ENCODE results near the gene PSAP.
A peak's percentile ranks its signal among the peaks of the same experiment; 100 is the strongest.

PSAP gene

DNA sequence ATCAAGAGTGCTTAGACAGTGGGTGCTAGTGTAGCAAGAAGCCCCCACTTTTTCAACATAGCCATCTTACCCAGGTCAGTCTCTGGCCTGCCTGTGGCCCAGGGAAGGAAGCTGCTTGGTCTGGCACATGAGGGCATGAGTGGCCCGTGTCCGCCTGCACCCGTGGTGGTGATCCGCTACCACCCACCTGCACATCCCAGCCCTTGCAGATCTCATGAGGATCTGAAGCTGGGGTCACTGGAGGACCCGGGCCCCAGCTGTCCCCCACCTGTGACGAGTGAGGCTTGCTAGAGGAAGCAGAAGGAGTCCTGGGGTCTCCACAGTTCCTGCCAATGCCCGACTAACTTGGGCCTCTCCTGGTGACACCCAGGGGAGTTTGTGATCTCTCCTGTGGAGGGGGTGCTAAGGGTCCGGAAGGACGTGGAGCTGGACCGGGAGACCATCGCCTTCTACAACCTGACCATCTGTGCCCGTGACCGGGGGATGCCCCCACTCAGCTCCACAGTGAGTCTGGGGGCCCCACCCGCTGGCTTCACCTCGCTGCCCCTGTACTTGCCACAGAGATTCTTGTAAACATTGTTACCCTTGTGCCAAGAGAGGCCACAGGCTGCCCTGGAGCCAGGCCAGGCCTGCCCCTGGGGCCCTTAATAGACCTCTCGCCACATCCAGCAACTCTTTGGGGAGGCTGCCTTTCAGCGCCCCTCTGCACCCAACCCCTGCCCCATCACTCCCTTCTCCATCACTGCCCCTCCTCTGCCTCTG, 67.0 kb downstream of the PSAP start:
- no peak for DNase-seq (ENCODE audit: low spot score)

GRCh38 chr10:71782917-71783490, 68.0 kb downstream of the PSAP start:
- no peak for DNase-seq (ENCODE audit: low spot score)

DNA sequence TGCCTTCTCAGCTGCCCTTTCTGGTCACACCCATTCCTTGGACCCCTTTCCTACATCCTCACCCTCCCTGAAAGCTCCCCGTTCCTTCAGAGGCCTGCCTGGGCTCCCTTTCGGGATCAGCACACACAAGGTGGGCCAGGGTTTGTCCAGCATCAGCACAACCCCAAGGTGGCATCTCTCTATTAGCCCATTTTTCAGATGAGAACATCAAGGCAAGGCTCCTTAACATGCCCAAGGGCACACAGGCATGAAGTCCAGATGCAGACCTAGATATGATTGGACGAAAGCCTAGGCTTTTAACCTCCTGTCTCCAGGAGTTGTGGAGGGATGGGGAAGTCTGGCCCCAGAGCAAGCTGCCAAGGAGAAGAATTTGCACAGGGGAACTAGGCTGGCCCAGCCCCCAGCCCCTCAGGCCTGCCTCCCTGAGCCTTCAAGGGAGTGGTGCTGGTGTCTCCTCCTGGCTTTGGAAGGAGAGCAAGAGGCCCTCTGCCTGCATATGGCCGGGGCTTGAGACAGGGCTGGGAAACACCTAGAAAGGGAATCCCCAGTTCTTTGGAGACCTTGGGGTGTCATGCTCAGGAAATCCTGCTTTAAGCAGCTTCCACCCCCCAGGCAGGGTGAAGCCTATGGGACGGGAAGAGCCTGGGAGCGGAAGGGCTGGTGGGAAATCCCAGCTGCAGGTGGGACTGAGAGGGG, 68.7 kb downstream of the PSAP start:
- no peak for DNase-seq (ENCODE audit: low spot score)

DNA sequence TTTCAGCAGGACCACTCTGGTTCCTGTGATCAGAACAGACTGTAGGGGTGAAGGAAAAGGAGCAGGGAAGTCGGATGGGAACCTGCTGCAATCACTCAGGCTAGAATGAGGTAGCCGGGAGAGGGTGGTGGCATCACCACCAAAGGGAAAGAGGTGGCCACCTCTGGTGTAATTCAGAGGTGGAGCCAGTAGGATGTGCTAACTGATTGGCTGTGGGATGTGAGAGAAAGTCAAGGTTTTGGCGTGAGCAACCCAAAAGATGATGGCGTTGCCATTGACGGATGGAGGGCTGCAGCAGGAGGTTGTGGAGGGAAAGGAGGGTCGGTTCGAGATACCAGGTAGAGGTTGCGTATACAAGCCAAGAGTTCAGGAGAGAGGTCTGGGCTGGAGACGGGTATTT, 70.3 kb downstream of the PSAP start:
- no peak for DNase-seq (ENCODE audit: low spot score)

DNA sequence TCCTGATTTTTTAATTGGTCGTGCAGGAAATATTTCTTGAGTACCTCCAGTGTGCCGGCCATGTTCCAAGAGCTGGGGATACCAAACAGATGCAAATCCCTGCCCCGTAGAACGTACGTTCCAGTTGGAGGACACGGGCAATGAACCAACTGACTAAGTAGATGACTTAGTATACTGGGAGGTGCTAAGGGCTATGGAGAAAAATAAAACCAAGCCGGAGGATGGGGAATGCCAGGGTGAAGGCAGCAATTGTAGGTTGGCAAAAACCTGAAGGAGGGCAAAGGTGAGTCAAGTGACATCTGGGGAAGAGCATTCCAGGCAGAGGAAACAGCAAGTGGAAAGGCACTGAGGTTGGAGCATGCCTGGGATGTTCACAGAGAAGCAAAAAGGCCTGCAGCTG, 70.9 kb downstream of the PSAP start:
- no peak for DNase-seq (ENCODE audit: low spot score)

DNA sequence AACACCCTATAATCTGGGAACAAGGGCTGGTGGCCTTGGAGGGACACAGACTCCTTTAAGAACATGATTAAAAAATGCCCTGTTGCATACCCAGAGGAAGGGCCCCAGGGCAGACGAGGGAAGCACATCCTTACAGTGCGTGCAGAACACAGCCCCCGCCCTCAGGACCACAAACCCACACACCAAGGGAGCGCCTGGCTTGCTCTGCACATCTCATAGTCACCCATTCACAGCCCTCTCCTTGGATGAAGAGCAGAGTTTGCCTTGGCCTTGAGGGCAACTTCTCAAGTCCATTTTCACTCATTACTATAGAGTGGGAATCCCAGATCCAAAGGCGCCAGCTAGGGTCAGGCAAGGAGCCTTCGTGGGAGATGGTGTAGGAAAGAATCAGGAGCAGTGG, 71.4 kb downstream of the PSAP start:
- no peak for DNase-seq (ENCODE audit: low spot score)

DNA sequence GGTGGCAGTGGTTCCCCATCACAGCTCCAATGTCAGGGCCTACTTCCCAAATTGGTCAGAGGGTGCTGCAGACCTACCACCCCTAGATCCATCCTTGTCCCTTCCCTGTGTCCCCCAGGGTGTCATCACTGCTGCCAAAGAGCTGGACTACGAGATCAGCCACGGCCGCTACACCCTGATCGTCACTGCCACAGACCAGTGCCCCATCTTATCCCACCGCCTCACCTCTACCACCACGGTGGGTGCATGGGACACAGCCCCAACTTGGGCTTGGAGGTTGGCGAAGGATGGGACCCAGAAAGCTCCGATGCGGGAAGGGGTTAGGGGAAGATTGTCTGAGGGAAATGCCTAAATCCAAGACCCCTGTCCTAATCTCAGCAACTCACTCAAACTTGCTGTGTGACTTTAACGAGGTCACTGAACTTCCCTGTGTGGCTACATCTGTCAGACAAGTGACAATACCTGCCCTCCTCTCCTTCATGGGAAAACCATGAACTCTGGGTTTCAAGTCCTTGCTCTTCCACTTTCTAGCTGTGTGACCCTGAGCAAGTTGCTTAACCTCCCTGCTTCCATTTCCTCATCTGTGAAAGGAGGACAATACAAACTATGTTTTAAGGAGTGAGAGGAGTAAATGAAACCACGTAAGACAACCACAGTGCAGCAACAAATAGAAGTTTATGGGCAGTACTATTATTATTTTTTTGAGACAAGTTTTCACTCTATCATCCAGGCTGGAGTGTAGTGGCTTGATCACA, 72.8 kb downstream of the PSAP start:
- DNase-seq (ENCODE audit: low spot score), result no peak

DNA sequence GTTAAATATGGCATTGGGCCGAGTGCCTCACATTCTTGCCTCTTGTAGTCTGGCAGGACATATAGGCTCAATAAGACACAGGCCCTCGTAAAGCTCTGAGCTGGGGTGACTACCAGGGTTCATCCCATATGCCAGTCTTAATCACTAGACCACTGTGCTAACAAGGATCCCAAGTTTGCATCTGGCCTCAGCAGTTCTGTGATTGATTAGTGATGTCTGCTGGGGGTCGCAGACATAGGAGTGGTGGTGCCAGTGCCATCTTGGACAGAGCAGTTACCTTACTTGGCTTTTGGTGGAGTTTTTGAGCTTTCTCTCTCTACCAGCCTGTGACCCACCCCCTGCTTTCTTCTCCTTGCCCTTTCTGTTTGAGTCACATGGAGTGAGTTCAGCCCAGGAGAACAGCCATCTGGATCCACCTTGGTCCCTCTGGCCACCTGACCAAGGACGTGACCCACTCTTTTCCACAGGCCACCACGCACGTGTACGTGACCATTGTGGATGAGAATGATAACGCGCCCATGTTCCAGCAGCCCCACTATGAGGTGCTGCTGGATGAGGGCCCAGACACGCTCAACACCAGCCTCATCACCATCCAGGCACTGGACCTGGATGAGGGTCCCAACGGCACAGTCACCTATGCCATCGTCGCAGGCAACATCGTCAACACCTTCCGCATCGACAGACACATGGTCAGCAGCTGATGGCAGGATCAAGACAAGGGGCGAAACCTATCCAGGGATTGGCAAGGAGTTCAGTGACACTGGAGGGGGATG, 73.7 kb downstream of the PSAP start:
- no peak for DNase-seq (ENCODE audit: low spot score)

DNA sequence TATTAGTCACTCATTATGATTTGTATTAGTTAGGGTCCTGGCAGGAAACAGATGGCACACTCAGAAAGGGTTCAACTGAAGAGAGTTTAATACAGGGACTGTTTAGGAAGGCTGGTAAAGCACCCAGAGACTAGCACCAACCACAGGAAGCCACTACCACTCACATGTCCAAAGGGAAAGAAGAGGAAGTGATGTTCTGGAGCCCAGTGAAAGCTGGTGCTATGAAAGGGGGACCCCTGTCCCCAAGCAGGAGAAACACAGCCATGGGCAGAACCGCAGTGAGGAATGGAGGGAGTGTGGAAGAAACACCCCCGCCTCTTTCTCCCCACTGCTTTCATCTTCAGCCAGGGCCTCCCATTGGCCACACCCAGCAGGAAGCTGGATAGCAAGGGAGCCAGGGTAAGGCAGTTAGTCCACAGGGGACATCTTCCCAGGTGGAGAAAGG, 74.5 kb downstream of the PSAP start:
- DNase-seq (ENCODE audit: low spot score), result no peak

DNA sequence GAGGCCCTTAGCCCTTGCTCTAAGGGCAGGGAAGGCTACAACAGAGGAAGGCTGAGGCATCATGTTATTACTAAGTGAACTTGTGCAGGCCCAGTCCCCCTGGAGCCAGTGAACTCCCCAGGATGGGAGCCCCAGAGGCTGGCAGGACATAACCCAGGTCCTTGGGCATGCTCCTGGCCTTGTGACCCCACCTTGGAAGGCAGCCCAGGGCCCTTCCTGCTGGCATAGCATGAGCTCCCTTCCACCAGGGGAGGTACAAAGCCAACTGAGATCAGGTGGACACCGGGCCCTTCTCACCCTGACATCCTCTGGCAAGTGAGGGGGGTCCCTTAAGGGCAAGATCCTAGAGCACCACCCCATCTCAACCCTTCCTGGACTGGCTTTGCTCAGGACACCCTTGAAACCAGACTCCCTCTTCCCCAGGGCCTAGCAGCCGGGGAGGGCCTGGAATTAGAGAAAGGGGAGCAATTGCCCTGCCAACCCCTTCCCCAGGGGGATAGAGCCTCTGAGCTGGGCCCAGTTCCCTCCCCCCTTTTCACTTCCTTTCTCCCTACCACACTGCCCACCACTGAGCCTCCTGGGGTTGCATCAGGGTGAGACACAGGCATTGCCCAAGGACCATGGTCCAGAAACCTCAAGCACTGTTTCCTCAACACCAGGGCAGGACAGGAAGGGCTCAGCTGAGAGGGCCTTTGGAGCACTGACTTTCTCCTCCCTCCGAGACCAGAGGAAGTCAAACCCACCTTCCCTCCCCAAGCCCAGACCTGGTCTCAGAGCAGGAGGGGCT, 75.9 kb downstream of the PSAP start:
- no peak for DNase-seq (ENCODE audit: low spot score)

GRCh38 chr10:71773221-71773971, 77.7 kb downstream of the PSAP start, which contains the start of gene VSIR:
VSIR (minus strand) TSS chr10:71773520; CDS start chr10:71773439, 81 bp downstream.
- peak; percentile 93 for DNase-seq (ENCODE audit: low spot score)

GRCh38 chr10:71772832-71773220, 78.2 kb downstream of the PSAP start:
- no peak for DNase-seq (ENCODE audit: low spot score)

DNA sequence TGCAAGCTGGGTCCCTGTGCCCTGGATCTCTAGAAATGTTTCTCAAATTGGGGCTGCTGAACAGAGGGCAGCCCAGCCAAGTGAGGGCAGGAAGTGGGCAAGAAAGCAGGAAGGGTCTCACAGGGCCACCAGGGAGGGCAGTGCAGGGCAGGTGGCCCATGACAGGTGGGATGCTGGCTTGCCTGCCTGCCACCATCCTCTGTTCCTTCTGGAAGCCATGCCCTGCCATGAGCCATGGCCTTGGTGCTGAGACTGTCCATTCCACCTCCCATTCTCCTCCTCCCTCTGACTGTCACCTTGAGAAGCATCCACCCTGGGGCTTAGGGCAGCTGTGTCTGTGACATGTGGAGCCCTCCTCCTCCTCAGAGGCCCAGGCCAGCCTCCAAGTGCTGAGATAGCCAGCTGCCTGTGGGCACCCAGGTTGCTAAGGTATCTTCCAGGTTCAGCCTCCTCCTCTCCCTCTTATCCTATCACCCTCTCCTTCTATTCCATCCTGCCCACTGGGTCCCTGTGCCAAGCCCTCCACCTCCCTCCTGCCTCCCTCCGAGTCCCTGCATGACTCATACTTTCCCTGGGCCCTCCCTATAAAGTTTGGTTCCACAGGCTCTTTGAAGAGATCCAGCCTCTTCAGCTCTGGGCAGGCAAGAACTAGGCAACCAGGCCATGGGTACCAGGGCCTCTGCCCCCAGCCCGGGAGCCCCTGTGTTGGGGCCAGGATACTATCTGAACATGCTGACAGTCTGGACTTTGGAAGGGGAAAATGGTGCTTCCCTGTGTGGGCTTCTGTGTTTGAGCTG, 79.0 kb downstream of the PSAP start:
- DNase-seq (ENCODE audit: low spot score), result no peak

DNA sequence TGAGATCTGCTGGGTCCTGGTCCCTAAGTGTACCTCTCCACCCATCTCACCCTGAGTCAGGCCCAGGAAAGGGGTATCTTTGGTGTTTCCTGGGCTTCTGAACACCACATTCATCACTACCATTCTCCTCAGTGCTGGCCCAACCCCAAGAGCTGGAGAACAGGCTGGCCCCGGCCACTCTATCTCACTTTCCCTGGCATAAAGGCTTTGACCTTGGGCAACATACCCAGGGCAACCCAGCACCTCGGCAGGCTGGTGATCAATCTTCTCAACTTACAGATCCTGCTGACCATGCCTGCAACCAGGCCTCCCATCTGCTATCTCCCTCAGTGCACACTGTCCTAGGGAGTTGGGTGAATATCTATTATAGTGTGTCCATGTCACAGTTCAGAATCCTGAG, 79.8 kb downstream of the PSAP start:
- no peak for DNase-seq (ENCODE audit: low spot score)

DNA sequence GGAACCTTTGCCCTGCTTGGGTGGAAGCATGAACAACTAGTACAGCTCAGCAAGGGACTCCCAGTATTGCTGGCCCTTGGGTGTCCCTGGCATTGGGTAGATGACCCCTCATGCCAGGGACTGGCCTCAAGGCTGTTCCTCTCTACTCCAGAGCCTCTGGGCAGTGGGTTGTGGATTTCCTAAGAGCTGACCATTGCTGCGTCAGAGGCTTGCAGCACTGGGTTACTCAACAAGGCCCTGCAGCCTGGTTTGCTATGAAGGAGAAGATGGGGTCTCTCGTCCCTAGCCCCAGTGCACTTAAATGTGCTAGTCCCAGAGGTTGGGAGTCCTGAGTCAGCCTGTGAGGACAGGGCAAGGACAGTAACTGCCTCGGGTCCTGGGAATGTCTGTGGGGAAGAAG, 80.3 kb downstream of the PSAP start:
- no peak for DNase-seq (ENCODE audit: low spot score)

GRCh38 chr10:71770255-71770654, 80.8 kb downstream of the PSAP start:
- DNase-seq (ENCODE audit: low spot score), result no peak

GRCh38 chr10:71769279-71769823, 81.7 kb downstream of the PSAP start:
- DNase-seq (ENCODE audit: low spot score), result no peak

DNA sequence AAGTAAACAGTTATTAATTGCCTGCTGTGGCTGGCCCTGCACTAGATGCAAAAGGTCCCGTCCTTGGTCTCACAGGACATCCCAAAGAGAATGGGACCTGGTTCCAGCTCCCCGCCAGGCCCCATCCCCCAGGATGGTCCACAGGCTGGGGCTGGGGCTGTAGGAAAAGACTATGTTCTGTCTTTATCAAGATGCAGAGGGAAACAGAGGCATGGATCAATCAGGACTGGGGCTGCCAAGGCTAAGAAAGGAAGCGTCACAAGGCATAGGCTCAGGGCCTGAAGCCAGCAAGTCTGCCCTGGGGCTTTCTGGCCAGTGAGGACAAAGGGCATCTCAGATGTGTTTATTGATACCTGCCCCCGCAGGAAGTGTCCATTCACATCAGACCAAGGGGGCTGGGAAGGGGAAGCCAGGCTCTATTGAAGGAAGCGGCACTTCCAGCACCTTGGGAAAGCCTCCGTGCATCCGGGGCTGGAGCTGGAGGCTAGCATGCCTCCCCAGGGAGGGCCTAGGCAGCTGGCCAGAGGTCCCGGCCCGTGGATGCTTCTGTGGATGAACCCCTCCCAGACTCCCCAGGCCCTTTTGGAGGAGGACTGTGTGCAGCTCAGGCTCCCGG, 83.5 kb downstream of the PSAP start:
- no peak for DNase-seq (ENCODE audit: low spot score)
